CD14-positive monocyte (primary cell): ENCODE results near the gene HSPA4L. TPM values are rescaled to one million over a fixed set of nuclear protein-coding genes. Genes with fewer than 3 reads are reported as not detected.

Source experiments
- DNase-seq, 3 donors: peaks; one replicate each; pipeline ENCODE4 v3.0.0-alpha.2; 2011 to 2022
- H2AFZ ChIP-seq: 2 replicates; pipeline ENCODE4 v1.6.0; 2012; ENCODE audit warnings: mild to moderate bottlenecking, low read depth, low read length, inconsistent platforms; ENCODE audit not compliant: insufficient read depth, poor library complexity, severe bottlenecking
- H3K27ac ChIP-seq, 2 donors: 1 replicate in 1 of 2; 2 replicates in 1 of 2; pipeline ENCODE4 v1.5.1; 2012 to 2013; ENCODE audit warnings: low read length in 2 of 2, control low read depth in 1 of 2, inconsistent platforms in 1 of 2, low read depth in 1 of 2, mild to moderate bottlenecking in 1 of 2
- H3K27me3 ChIP-seq, 2 donors: one replicate each; pipeline versions ENCODE4 v1.6.0 to v1.6.1; 2011 to 2013; ENCODE audit warnings: low read length in 2 of 2; ENCODE audit not compliant: control insufficient read depth in 2 of 2, insufficient read depth in 2 of 2
- H3K36me3 ChIP-seq, 2 donors: replicated peaks in 1 of 2; 1 replicate in 1 of 2; 2 replicates in 1 of 2; pipeline versions ENCODE4 v1.5.1 to v1.6.1; 2012 to 2013; ENCODE audit warnings: low read length in 2 of 2, control low read depth in 1 of 2, inconsistent platforms in 1 of 2, mild to moderate bottlenecking in 1 of 2; ENCODE audit not compliant: insufficient read depth in 2 of 2, control insufficient read depth in 1 of 2
- H3K4me1 ChIP-seq, 2 donors: 1 replicate in 1 of 2; 2 replicates in 1 of 2; pipeline versions ENCODE4 v1.5.1 to v1.6.1; 2012 to 2013; ENCODE audit warnings: low read length in 2 of 2, control low read depth in 1 of 2, inconsistent platforms in 1 of 2, mild to moderate bottlenecking in 1 of 2, moderate library complexity in 1 of 2; ENCODE audit not compliant: insufficient read depth in 2 of 2, control insufficient read depth in 1 of 2
- H3K4me2 ChIP-seq: replicated peaks from 2 replicates; pipeline ENCODE3; 2012; ENCODE audit warnings: low read length, moderate library complexity, mild to moderate bottlenecking; ENCODE audit not compliant: poor library complexity, severe bottlenecking; ENCODE audit errors: extremely low read depth
- H3K4me3 ChIP-seq, 3 experiments: fragments of 200-600 bp in 1 of 3; sonication (generic) in 1 of 3; replicated peaks in 1 of 3; 1 replicate in 2 of 3; 2 replicates in 1 of 3; pipeline ENCODE4 v1.5.1; 2011 to 2013; ENCODE audit warnings: low read length in 3 of 3, mild to moderate bottlenecking in 3 of 3, control low read depth in 2 of 3, low read depth in 2 of 3, inconsistent platforms in 1 of 3, moderate library complexity in 1 of 3
- H3K79me2 ChIP-seq: 2 replicates; pipeline ENCODE4 v1.6.0; 2012; ENCODE audit warnings: mild to moderate bottlenecking, control low read depth, inconsistent platforms, low read length, moderate library complexity; ENCODE audit not compliant: insufficient read depth
- H3K9ac ChIP-seq: 2 replicates; pipeline ENCODE4 v1.6.0; 2017; ENCODE audit warnings: low read length, mild to moderate bottlenecking; ENCODE audit not compliant: insufficient read depth, poor library complexity, severe bottlenecking
- H3K9me3 ChIP-seq, 2 donors: replicated peaks in 1 of 2; 1 replicate in 1 of 2; 2 replicates in 1 of 2; pipeline versions ENCODE4 v1.5.1 to v1.6.1; 2012 to 2013; ENCODE audit warnings: low read length in 2 of 2, control low read depth in 1 of 2; ENCODE audit not compliant: control insufficient read depth in 1 of 2, insufficient read depth in 1 of 2
- H4K20me1 ChIP-seq: 2 replicates; pipeline ENCODE4 v1.6.0; 2012; ENCODE audit warnings: mild to moderate bottlenecking, low read length, control low read depth, moderate library complexity; ENCODE audit not compliant: insufficient read depth
- H3K27ac Mint-ChIP-seq, 7 donors: one replicate each; pipeline ENCODE4 v1.8.0; 2020; ENCODE audit warnings: mild to moderate bottlenecking in 7 of 7, mixed read lengths in 7 of 7, moderate library complexity in 6 of 7, inconsistent platforms in 2 of 7
- H3K27me3 Mint-ChIP-seq, 3 donors: one replicate each; pipeline ENCODE4 v1.8.0; 2021 to 2022; ENCODE audit warnings: low read depth in 3 of 3, mild to moderate bottlenecking in 3 of 3, mixed read lengths in 3 of 3, moderate library complexity in 3 of 3, inconsistent platforms in 1 of 3
- H3K36me3 Mint-ChIP-seq, 2 donors: one replicate each; pipeline ENCODE4 v1.8.0; 2020; ENCODE audit warnings: mixed read lengths in 2 of 2, inconsistent platforms in 1 of 2, mild to moderate bottlenecking in 1 of 2
- H3K4me1 Mint-ChIP-seq: one replicate; pipeline ENCODE4 v1.8.0; 2020; ENCODE audit warnings: mild to moderate bottlenecking, mixed read lengths
- H3K4me3 Mint-ChIP-seq, 2 donors: one replicate each; pipeline ENCODE4 v1.8.0; 2020; ENCODE audit warnings: mild to moderate bottlenecking in 2 of 2, mixed read lengths in 2 of 2, moderate library complexity in 1 of 2
- H3K9me3 Mint-ChIP-seq, 7 donors: one replicate each; pipeline ENCODE4 v1.8.0; 2020 to 2022; ENCODE audit warnings: mixed read lengths in 7 of 7, mild to moderate bottlenecking in 6 of 7, moderate library complexity in 6 of 7, inconsistent platforms in 2 of 7
- WGBS: methylation state at CpG from one replicate; pipeline ENCODE4 v1.1.5; 2013; ENCODE audit warnings: missing lambda C conversion rate; ENCODE audit not compliant: insufficient coverage; 5-methylcytosine and 5-hydroxymethylcytosine counted together
- intact Hi-C, 2 donors: fragments of 100-400 bp; cut with micrococcal nuclease; formaldehyde crosslinking; loops; one replicate each; pipeline versions ENCODE4 v1.15.0 to v1.15.1; 2023
- polyA plus RNA-seq, 3 donors: library from polyadenylated mRNA; depleted of rRNA in 1 of 3; unstranded in 2 of 3; stranded (reverse) in 1 of 3; fragments of 300-500 nt in 2 of 3; fragments of >200 nt in 1 of 3; fragmentation: Illumina TruSeq in 2 of 3; gene quantifications; 1 replicate in 2 of 3; 2 replicates in 1 of 3; pipeline ENCODE4 v1.2.3, GENCODE V29; 2012 to 2021
- TF ChIP-seq, protein P1 (sequence below): fragments of 200-600 bp; IDR thresholded peaks from one replicate; pipeline ENCODE4 v1.8.0; 2022; ENCODE audit warnings: antibody characterized with exemption, mild to moderate bottlenecking

HSPA4L gene
- polyA plus RNA-seq, 3 donors, result 0.04 TPM; not detected in 2

DNA sequence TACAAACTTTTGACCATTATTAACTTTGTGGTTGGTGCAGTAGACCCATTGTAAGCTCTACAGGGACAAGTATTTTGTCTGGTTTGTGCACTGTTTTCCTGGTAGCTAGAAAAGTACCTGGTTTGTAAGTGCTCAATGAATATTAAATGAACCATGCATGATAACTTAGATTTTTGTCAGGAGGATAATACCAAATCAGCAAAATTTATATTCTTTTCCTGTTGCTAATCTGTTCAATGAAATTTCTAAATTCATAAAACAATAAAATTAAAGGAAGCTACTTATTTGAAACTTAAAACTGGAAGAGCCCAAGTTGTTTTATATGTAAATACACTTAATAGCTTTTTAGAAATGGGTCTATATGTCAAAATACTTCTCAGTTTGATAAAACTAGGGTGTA is 17.6 kb downstream of the HSPA4L start:
- Histone ChIP-seq H3K79me2 (no peaks in the 10 kb centered on the region), H3K36me3 (no peaks in the 10 kb centered on the region), H4K20me1 (no peaks in the 10 kb centered on the region), H3K9ac (no peak overlapping the region), H3K27ac (no peak overlapping the region), H3K4me1 (no peaks in the 10 kb centered on the region), H2AFZ (no peak overlapping the region), H3K27me3 (no peaks in the 10 kb centered on the region), H3K4me3 (no peak overlapping the region), H3K4me2 (no peak overlapping the region), H3K9me3 (no peaks in the 10 kb centered on the region)
- no peak for DNase-seq
- H3K4me3 Mint-ChIP-seq, result no peak overlapping the region
- H3K27me3 Mint-ChIP-seq, result no peaks in the 10 kb centered on the region
- no peaks in the 10 kb centered on the region for H3K4me1 Mint-ChIP-seq
- H3K27ac Mint-ChIP-seq, result no peak overlapping the region
- no peaks in the 10 kb centered on the region for H3K36me3 Mint-ChIP-seq
- TF ChIP-seq, protein P1, sequence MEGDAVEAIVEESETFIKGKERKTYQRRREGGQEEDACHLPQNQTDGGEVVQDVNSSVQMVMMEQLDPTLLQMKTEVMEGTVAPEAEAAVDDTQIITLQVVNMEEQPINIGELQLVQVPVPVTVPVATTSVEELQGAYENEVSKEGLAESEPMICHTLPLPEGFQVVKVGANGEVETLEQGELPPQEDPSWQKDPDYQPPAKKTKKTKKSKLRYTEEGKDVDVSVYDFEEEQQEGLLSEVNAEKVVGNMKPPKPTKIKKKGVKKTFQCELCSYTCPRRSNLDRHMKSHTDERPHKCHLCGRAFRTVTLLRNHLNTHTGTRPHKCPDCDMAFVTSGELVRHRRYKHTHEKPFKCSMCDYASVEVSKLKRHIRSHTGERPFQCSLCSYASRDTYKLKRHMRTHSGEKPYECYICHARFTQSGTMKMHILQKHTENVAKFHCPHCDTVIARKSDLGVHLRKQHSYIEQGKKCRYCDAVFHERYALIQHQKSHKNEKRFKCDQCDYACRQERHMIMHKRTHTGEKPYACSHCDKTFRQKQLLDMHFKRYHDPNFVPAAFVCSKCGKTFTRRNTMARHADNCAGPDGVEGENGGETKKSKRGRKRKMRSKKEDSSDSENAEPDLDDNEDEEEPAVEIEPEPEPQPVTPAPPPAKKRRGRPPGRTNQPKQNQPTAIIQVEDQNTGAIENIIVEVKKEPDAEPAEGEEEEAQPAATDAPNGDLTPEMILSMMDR, result no peak
- no peaks in the 10 kb centered on the region for H3K9me3 Mint-ChIP-seq
- intact Hi-C loops, result no loop called here

DNA sequence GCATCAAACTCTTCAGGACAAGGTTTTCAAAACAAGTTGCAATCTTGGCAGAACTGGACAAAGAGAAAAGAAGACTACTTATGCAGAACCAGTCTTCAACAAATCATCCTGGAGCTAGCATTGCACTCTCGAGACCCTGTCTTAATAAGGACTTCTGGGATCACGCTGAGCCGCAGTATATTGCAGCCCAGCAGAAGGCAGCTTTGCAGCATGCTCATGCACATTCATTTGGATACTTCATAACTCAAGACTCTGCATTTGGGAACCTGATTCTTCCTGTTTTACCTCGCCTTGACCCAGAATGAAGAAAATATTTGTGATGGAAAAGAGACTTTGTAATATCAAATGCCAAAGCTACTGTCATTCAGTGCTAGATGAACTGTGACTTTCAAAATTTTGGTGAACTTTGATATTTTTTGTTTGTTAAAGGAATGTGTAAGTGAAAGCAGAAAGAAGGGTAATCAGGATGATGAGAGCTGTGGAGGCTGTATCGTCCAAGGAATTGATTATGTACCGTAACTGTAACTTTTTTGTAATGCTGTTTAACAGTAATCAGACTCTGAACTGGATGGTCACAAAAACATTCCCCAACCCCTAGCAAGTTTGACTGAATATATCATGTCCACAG is 27.2 kb downstream of the HSPA4L start:
- H3K4me3 Mint-ChIP-seq, result no peak overlapping the region
- Histone ChIP-seq H3K36me3 (no peaks in the 10 kb centered on the region), H3K4me3 (no peak overlapping the region), H3K27me3 (no peaks in the 10 kb centered on the region), H3K27ac (no peak overlapping the region), H3K4me1 (no peaks in the 10 kb centered on the region), H3K79me2 (no peaks in the 10 kb centered on the region), H3K4me2 (no peak overlapping the region), H2AFZ (no peak overlapping the region), H3K9me3 (no peaks in the 10 kb centered on the region), H4K20me1 (no peaks in the 10 kb centered on the region), H3K9ac (no peak overlapping the region)
- intact Hi-C loops, result no loop called here
- H3K36me3 Mint-ChIP-seq, result no peaks in the 10 kb centered on the region
- DNase-seq, result no peak
- peaks cover 0 to 4% (median 0%) of the 10 kb centered on the region in 7 donors for H3K9me3 Mint-ChIP-seq
- TF ChIP-seq, protein P1, result no peak
- 81% methylated on average over 3 of the region's 6 CpGs for WGBS
- no peaks in the 10 kb centered on the region for H3K4me1 Mint-ChIP-seq
- H3K27me3 Mint-ChIP-seq, result no peaks in the 10 kb centered on the region
- H3K27ac Mint-ChIP-seq, result no peak overlapping the region
